DOHH2 (cell line): ENCODE measurements around the gene C11orf42.

Source experiments
- EZH2phosphoT487 ChIP-seq: fragments of 200-600 bp; sonication (generic); IDR thresholded peaks from 2 replicates; pipeline ENCODE4 v1.6.1; 2017; ENCODE audit warnings: borderline replicate concordance, mild to moderate bottlenecking, antibody characterized with exemption, low read length, moderate library complexity, mixed read lengths
- TF ChIP-seq, protein P1 (sequence below): fragments of 200-600 bp; sonication (generic); IDR thresholded peaks from one replicate; pipeline ENCODE4 v1.5.1; 2014; ENCODE audit warnings: antibody characterized with exemption, mild to moderate bottlenecking, low read depth, low read length; ENCODE audit not compliant: poor library complexity, severe bottlenecking

- TF ChIP-seq, protein P1, sequence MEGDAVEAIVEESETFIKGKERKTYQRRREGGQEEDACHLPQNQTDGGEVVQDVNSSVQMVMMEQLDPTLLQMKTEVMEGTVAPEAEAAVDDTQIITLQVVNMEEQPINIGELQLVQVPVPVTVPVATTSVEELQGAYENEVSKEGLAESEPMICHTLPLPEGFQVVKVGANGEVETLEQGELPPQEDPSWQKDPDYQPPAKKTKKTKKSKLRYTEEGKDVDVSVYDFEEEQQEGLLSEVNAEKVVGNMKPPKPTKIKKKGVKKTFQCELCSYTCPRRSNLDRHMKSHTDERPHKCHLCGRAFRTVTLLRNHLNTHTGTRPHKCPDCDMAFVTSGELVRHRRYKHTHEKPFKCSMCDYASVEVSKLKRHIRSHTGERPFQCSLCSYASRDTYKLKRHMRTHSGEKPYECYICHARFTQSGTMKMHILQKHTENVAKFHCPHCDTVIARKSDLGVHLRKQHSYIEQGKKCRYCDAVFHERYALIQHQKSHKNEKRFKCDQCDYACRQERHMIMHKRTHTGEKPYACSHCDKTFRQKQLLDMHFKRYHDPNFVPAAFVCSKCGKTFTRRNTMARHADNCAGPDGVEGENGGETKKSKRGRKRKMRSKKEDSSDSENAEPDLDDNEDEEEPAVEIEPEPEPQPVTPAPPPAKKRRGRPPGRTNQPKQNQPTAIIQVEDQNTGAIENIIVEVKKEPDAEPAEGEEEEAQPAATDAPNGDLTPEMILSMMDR: no peak
- TF ChIP-seq EZH2phosphoT487: no peak
These were observed 24.6 kb downstream of the C11orf42 start for GRCh38 chr11:6229911-6230310.
